HG03354 (cell line): ENCODE measurements around the gene FAHD1.

Experiments
- ATAC-seq: cut with Tn5 transposase; IDR thresholded peaks from one replicate; pipeline ENCODE4 v1.9.1; 2021; ENCODE audit warnings: mild to moderate bottlenecking; ENCODE audit not compliant: unreplicated experiment, poor library complexity, severe bottlenecking

Gene FAHD1

GRCh38 chr16:1826691-1827573 is at the start of gene FAHD1, which contains the start of gene HAGH:
FAHD1 (plus strand) TSS chr16:1827206; CDS start chr16:1827239, 33 bp downstream.
HAGH (minus strand) TSS chr16:1826825; CDS start chr16:1826787, 38 bp downstream.
- peak; percentile 83 for ATAC-seq

- no peak for ATAC-seq
Observed at GRCh38 chr16:1777375-1778199, 49.4 kb upstream of the FAHD1 start.

GRCh38 chr16:1778200-1779179 is 48.5 kb upstream of the FAHD1 start:
- ATAC-seq = no peak

- ATAC-seq = no peak
Observed at GRCh38 chr16:1779234-1779701, 47.7 kb upstream of the FAHD1 start.

GRCh38 chr16:1779741-1780676 is 47.0 kb upstream of the FAHD1 start:
- ATAC-seq = no peak

GRCh38 chr16:1780677-1781072 is 46.3 kb upstream of the FAHD1 start:
- ATAC-seq = no peak

- no peak for ATAC-seq
Observed at GRCh38 chr16:1781254-1781653, 45.8 kb upstream of the FAHD1 start.

- peak; percentile 11 for ATAC-seq
Observed at GRCh38 chr16:1781758-1782407, 45.1 kb upstream of the FAHD1 start.

- peak; percentile 88 for ATAC-seq
Observed at GRCh38 chr16:1782408-1783264, 44.4 kb upstream of the FAHD1 start, which contains the start of the genes NUBP2 and SPSB3. NUBP2 (plus strand) TSS chr16:1782960; CDS start chr16:1783021, 61 bp downstream. SPSB3 (minus strand) TSS chr16:1782571; CDS start chr16:1781483, 1,088 bp downstream.

- ATAC-seq = no peak
Observed at GRCh38 chr16:1784977-1785845, 41.8 kb upstream of the FAHD1 start.

GRCh38 chr16:1785846-1786170 is 41.2 kb upstream of the FAHD1 start:
- ATAC-seq = no peak

GRCh38 chr16:1786242-1787055 is 40.6 kb upstream of the FAHD1 start:
- no peak for ATAC-seq

GRCh38 chr16:1787056-1787321 is 40.0 kb upstream of the FAHD1 start:
- ATAC-seq = no peak

GRCh38 chr16:1787322-1788094 is 39.5 kb upstream of the FAHD1 start:
- no peak for ATAC-seq
